Cardiac muscle cell (in vitro differentiated cells and primary cell): Measurements from ENCODE around the gene ITGA11. TPM values are rescaled to one million over a fixed set of nuclear protein-coding genes. Genes with fewer than 3 reads are reported as not detected.

Experiments
- DNase-seq, 2 donors: peaks; one replicate each; pipeline versions ENCODE4 v3.0.0 to v3.0.0-alpha.2; 2010 to 2017; ENCODE audit warnings: low read depth in 1 of 2, low spot score in 1 of 2
- H3K27ac ChIP-seq: fragments of 200-600 bp; sonication (generic); 2 replicates; pipeline ENCODE4 v1.5.1; 2016
- H3K27me3 ChIP-seq: fragments of 200-600 bp; sonication (generic); 2 replicates; pipeline ENCODE4 v1.6.0; 2016; ENCODE audit warnings: control low read depth
- H3K36me3 ChIP-seq: fragments of 200-600 bp; sonication (generic); 2 replicates; pipeline ENCODE4 v1.5.1; 2016; ENCODE audit warnings: control low read depth
- H3K4me1 ChIP-seq: fragments of 200-600 bp; sonication (generic); 2 replicates; pipeline ENCODE4 v1.8.1; 2017; ENCODE audit warnings: low read depth, mild to moderate bottlenecking, mixed run types
- H3K4me3 ChIP-seq: fragments of 200-600 bp; sonication (generic); 2 replicates; pipeline ENCODE4 v1.5.1; 2016; ENCODE audit warnings: mild to moderate bottlenecking
- H3K9me3 ChIP-seq: fragments of 200-600 bp; sonication (generic); 2 replicates; pipeline ENCODE4 v1.5.1; 2017; ENCODE audit warnings: low read depth, mild to moderate bottlenecking, control low read depth
- CTCF ChIP-seq: IDR thresholded peaks from 2 replicates; pipeline ENCODE4 v1.5.1; 2012; ENCODE audit warnings: low read depth, mild to moderate bottlenecking, low read length
- polyA plus RNA-seq: library from polyadenylated mRNA; unstranded; fragments of >200 nt; fragmentation: Nextera tagmentation; extraction: Ambion mirVana; gene quantifications from 2 replicates; pipeline ENCODE4 v1.2.1, GENCODE V29; 2016
- total RNA-seq: library from RNA; depleted of rRNA; stranded (reverse); fragments of >200 nt; gene quantifications from 2 replicates; pipeline ENCODE4 v1.2.3, GENCODE V29; 2016

The ITGA11 gene
- total and polyA plus RNA-seq, 2 experiments from 2014 or later = 0.12 to 1.2 TPM

GRCh38 chr15:68367226-68367625 is 64.7 kb downstream of the ITGA11 start:
- no peak for DNase-seq
- TF ChIP-seq CTCF = no peak
- no peaks in the 10 kb centered on the region for H3K36me3 ChIP-seq
- H3K27me3 ChIP-seq = no peaks in the 10 kb centered on the region
- no peak overlapping the region for H3K27ac ChIP-seq
- H3K4me1 ChIP-seq = peaks cover 8% of the 10 kb centered on the region
- H3K4me3 ChIP-seq = no peak overlapping the region
- H3K9me3 ChIP-seq = no peaks in the 10 kb centered on the region

- Histone ChIP-seq H3K27me3 (no peaks in the 10 kb centered on the region), H3K9me3 (no peaks in the 10 kb centered on the region), H3K27ac (no peak overlapping the region), H3K4me3 (no peak overlapping the region), H3K4me1 (peaks cover 8% of the 10 kb centered on the region), H3K36me3 (no peaks in the 10 kb centered on the region)
- no peak for TF ChIP-seq CTCF
- DNase-seq = peak in 1 of 2 donors; percentile 28
These were observed 65.6 kb downstream of the ITGA11 start for GRCh38 chr15:68366314-68366713.

DNA sequence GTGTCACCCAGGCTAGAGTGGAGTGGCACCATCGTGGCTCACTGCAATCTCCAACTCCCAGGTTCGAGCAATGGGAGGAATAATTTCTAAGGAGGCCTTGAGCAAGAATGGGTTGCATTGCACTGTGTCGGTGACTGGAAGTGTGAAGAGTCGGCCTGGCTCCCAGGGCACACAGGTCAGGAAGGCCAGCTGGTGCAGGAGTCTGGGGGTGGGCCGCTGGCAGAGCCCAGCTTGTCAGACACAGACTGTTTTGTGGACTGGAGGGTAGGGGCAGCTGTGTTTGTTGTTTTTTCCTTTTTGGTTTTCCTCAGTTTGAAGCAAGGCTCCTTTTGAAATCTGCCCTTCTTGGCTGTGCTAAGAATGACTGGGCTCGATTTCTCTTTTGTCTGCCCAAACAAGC is 66.2 kb downstream of the ITGA11 start:
- Histone ChIP-seq H3K27ac (no peak overlapping the region), H3K4me1 (peaks cover 8% of the 10 kb centered on the region), H3K9me3 (no peaks in the 10 kb centered on the region), H3K27me3 (no peaks in the 10 kb centered on the region), H3K36me3 (no peaks in the 10 kb centered on the region), H3K4me3 (no peak overlapping the region)
- TF ChIP-seq CTCF = no peak
- no peak for DNase-seq

- H3K27ac ChIP-seq = no peak overlapping the region
- peak in 1 of 2 donors; percentile 61 for DNase-seq
- no peak for TF ChIP-seq CTCF
- H3K36me3 ChIP-seq = no peaks in the 10 kb centered on the region
- H3K4me1 ChIP-seq = peaks cover 8% of the 10 kb centered on the region
- H3K4me3 ChIP-seq = no peak overlapping the region
- H3K9me3 ChIP-seq = no peaks in the 10 kb centered on the region
- no peaks in the 10 kb centered on the region for H3K27me3 ChIP-seq
These were observed 66.7 kb downstream of the ITGA11 start for GRCh38 chr15:68365140-68365745.

DNA sequence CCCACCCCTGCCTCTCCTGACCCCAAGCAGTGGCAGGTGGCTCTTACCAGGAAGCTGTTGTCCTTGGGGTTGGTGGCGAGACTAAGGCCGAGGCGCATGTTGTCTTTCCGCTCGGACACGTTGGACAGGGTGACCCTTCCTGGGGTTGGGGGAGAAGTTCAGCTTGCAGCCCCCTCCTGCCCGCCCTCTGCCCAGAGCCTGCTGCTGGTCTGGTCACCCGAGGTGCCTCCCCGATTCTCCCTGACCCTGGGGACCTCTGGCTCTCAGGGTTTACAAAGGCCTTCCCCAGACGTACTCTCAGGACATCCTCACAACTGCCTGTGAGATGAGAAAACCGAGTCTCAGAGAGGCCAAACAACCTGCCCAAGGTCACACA is 67.3 kb downstream of the ITGA11 start:
- no peak overlapping the region for H3K27ac ChIP-seq
- no peaks in the 10 kb centered on the region for H3K36me3 ChIP-seq
- no peak for DNase-seq
- H3K4me1 ChIP-seq = peaks cover 8% of the 10 kb centered on the region
- no peak overlapping the region for H3K4me3 ChIP-seq
- TF ChIP-seq CTCF = no peak
- no peaks in the 10 kb centered on the region for H3K9me3 ChIP-seq
- H3K27me3 ChIP-seq = no peaks in the 10 kb centered on the region
